ENCODE data around the gene RNF151.

DNA sequence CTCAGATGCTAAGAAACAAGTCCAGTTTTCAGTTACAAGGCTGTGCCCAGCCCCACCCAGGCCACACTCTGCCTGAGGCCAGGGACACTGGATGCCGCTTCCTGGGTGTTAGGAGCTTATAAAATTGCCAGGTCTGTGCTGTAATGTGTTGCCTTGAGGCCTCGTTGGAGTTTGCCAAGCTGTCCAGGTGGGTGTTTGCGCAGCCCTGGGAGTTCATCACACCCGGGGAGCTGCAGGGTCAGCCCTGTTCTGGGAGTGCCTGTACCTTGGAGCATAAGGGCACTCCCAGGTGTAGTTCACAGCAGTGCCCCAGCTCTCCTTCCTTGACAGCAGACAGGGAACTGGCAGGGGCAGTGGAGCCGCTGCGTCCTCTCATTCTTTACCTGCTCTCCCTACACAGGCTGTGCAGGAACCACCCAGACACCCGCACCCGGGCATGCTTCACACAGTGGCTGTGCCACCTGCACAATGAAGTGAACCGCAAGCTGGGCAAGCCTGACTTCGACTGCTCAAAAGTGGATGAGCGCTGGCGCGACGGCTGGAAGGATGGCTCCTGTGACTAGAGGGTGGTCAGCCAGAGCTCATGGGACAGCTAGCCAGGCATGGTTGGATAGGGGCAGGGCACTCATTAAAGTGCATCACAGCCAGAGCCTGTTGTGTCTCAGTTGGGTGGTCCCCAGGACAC, 19.0 kb downstream of the RNF151 start:
- TF ChIP-seq, protein P1, sequence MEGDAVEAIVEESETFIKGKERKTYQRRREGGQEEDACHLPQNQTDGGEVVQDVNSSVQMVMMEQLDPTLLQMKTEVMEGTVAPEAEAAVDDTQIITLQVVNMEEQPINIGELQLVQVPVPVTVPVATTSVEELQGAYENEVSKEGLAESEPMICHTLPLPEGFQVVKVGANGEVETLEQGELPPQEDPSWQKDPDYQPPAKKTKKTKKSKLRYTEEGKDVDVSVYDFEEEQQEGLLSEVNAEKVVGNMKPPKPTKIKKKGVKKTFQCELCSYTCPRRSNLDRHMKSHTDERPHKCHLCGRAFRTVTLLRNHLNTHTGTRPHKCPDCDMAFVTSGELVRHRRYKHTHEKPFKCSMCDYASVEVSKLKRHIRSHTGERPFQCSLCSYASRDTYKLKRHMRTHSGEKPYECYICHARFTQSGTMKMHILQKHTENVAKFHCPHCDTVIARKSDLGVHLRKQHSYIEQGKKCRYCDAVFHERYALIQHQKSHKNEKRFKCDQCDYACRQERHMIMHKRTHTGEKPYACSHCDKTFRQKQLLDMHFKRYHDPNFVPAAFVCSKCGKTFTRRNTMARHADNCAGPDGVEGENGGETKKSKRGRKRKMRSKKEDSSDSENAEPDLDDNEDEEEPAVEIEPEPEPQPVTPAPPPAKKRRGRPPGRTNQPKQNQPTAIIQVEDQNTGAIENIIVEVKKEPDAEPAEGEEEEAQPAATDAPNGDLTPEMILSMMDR (IDR thresholded peaks at IDR 0.05; ENCODE audit: insufficient read depth, low read length, poor library complexity, severe bottlenecking), result no peak
- no peak for TF ChIP-seq EZH2phosphoT487 (conservative IDR thresholded peaks at IDR 0.05; ENCODE audit: low read length)

Data from SU-DHL-6 (cell line).